Keratinocyte (primary cell): ENCODE measurements around the gene JSRP1. TPM values are rescaled to one million over a fixed set of nuclear protein-coding genes. Genes with fewer than 3 reads are reported as not detected.

Experiments used
- DNase-seq: peaks from one replicate; pipeline ENCODE4 v3.0.0-alpha.2; 2011; ENCODE audit warnings: low read depth, missing footprints, low spot score
- FAIRE-seq: peaks from 2 replicates; lab custom pipeline; 2011; peaks lifted over from hg19 to GRCh38; lab: Jason Lieb, UNC
- H2AFZ ChIP-seq: 2 replicates; pipeline ENCODE4 v1.6.0; 2012; ENCODE audit warnings: low read length, control low read depth, inconsistent platforms; ENCODE audit not compliant: control insufficient read depth
- H3K27ac ChIP-seq: 2 replicates; pipeline ENCODE4 v1.5.1; 2011; ENCODE audit warnings: low read length; ENCODE audit not compliant: control insufficient read depth, insufficient read depth
- H3K27me3 ChIP-seq: 3 replicates; pipeline ENCODE4 v1.6.0; 2011; ENCODE audit warnings: low read length; ENCODE audit not compliant: control insufficient read depth, insufficient read depth; ENCODE audit errors: extremely low read depth
- H3K36me3 ChIP-seq, 2 experiments: 2 replicates in 1 of 2; 3 replicates in 1 of 2; pipeline ENCODE4 v1.5.1; 2011; ENCODE audit warnings: low read length in 2 of 2, mild to moderate bottlenecking in 1 of 2; ENCODE audit not compliant: control insufficient read depth in 2 of 2, insufficient read depth in 2 of 2; ENCODE audit errors: extremely low read depth in 1 of 2
- H3K4me1 ChIP-seq: 3 replicates; pipeline ENCODE4 v1.5.1; 2011; ENCODE audit warnings: low read length; ENCODE audit not compliant: control insufficient read depth, insufficient read depth; ENCODE audit errors: extremely low read depth
- H3K4me2 ChIP-seq: 3 replicates; pipeline ENCODE4 v1.6.0; 2011; ENCODE audit warnings: low read depth, low read length; ENCODE audit not compliant: control insufficient read depth, insufficient read depth; ENCODE audit errors: extremely low read depth
- H3K4me3 ChIP-seq, 3 experiments: fragments of 200-600 bp in 1 of 3; sonication (generic) in 1 of 3; 2 replicates in 2 of 3; 3 replicates in 1 of 3; pipeline ENCODE4 v1.5.1; 2011 to 2016; ENCODE audit warnings: low read length in 3 of 3, mild to moderate bottlenecking in 3 of 3, control low read depth in 2 of 3, inconsistent platforms in 1 of 3, low read depth in 1 of 3, mixed read lengths in 1 of 3, mixed run types in 1 of 3, moderate library complexity in 1 of 3; ENCODE audit not compliant: control insufficient read depth in 2 of 3, insufficient read depth in 2 of 3; ENCODE audit errors: extremely low read depth in 1 of 3
- H3K79me2 ChIP-seq: 2 replicates; pipeline ENCODE4 v1.6.0; 2012; ENCODE audit warnings: low read length; ENCODE audit not compliant: control insufficient read depth, insufficient read depth
- H3K9ac ChIP-seq: 3 replicates; pipeline ENCODE4 v1.6.0; 2011; ENCODE audit warnings: low read length; ENCODE audit not compliant: control insufficient read depth, insufficient read depth; ENCODE audit errors: extremely low read depth
- H3K9me1 ChIP-seq: 3 replicates; pipeline ENCODE4 v1.6.0; 2011; ENCODE audit warnings: low read length; ENCODE audit not compliant: control insufficient read depth, insufficient read depth; ENCODE audit errors: extremely low read depth
- H3K9me3 ChIP-seq: 2 replicates; pipeline ENCODE4 v1.5.1; 2012; ENCODE audit warnings: low read depth, low read length; ENCODE audit not compliant: control insufficient read depth
- H4K20me1 ChIP-seq: 3 replicates; pipeline ENCODE4 v1.6.0; 2011; ENCODE audit warnings: low read length; ENCODE audit not compliant: control insufficient read depth, insufficient read depth; ENCODE audit errors: extremely low read depth
- EZH2 ChIP-seq: IDR thresholded peaks from one replicate; pipeline ENCODE4 v1.6.1; 2012; ENCODE audit warnings: inconsistent platforms, mild to moderate bottlenecking, low read length, moderate library complexity
- dilution Hi-C: fragments of 300-500 bp; cut with MboI; formaldehyde crosslinking; loops from one replicate; pipeline ENCODE4 v1.7.0; 2020; ENCODE audit warnings: low sequenced_read_pairs; ENCODE audit not compliant: extremely low pct_ligation_motif_present
- polyA plus RNA-seq, 5 experiments: library from polyadenylated mRNA; depleted of rRNA in 3 of 5; stranded (reverse) in 3 of 5; stranded (forward) in 1 of 5; unstranded in 1 of 5; fragments of >200 nt; gene quantifications; 1 replicate in 1 of 5; 2 replicates in 3 of 5; 3 replicates in 1 of 5; pipeline versions ENCODE4 v1.2.1 to v1.2.3, GENCODE V29; 2011 to 2012; ENCODE audit warnings: missing spikeins in 2 of 5, low read depth in 1 of 5, low replicate concordance in 1 of 5
- TF ChIP-seq, protein P1 (sequence below), 3 experiments: IDR thresholded peaks in 1 of 3; conservative IDR thresholded peaks in 1 of 3; optimal IDR thresholded peaks in 1 of 3; 2 replicates in 2 of 3; 3 replicates in 1 of 3; pipeline versions ENCODE3 to v1.5.1; 2011; ENCODE audit warnings: low read length in 3 of 3, mild to moderate bottlenecking in 3 of 3, moderate library complexity in 2 of 3, control low read depth in 1 of 3, inconsistent platforms in 1 of 3; ENCODE audit not compliant: insufficient read depth in 2 of 3; ENCODE audit errors: extremely low read depth in 1 of 3

JSRP1 gene
- polyA plus RNA-seq, 1 donor (not counting 4 experiments of a cell fraction or from before 2014, with no cell fraction given) = not detected

DNA sequence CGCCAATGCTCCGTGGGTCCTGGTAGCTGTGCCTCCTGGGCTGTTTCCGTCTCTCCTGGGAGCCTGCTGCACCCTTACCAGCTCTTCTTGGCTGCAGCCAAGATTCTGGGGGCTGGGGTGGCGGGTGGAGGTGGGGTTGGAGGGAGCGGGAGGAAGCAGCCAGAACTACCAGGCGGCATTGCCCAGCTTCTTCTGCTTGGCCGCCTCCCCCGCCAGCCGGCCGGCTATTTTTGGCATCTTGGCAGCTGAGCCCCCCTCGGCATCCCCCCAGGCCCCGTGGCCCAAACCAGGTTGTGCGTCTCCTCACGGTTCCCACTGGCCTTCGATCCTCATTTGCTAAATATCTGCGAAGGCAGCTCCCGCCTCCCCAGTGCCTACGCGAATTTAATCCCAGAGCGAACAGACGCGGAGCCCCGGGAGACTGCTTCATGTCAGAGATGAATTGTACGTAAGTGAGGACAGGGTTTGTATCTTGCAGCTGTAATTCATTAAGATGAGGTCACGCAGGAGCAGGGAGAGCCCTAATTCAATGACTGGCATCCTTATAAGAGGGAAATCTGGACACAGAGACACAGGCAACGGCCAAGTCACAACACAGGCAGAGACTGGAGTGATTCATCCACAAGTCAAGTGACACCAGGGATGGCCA, 38.6 kb upstream of the JSRP1 start:
- DNase-seq = no peak
- no peaks in the 10 kb centered on the region for H3K9me3 ChIP-seq
- dilution Hi-C loops = no loop called here
- H3K27me3 ChIP-seq = peaks cover 61% of the 10 kb centered on the region
- H3K4me1 ChIP-seq = no peaks in the 10 kb centered on the region
- no peaks in the 10 kb centered on the region for H3K79me2 ChIP-seq
- FAIRE-seq = no peak
- H3K9me1 ChIP-seq = no peaks in the 10 kb centered on the region
- no peak overlapping the region for H3K27ac ChIP-seq
- no peak overlapping the region for H3K4me3 ChIP-seq
- H2AFZ ChIP-seq = no peak overlapping the region
- no peak overlapping the region for H3K9ac ChIP-seq
- no peak for TF ChIP-seq EZH2
- TF ChIP-seq, protein P1, sequence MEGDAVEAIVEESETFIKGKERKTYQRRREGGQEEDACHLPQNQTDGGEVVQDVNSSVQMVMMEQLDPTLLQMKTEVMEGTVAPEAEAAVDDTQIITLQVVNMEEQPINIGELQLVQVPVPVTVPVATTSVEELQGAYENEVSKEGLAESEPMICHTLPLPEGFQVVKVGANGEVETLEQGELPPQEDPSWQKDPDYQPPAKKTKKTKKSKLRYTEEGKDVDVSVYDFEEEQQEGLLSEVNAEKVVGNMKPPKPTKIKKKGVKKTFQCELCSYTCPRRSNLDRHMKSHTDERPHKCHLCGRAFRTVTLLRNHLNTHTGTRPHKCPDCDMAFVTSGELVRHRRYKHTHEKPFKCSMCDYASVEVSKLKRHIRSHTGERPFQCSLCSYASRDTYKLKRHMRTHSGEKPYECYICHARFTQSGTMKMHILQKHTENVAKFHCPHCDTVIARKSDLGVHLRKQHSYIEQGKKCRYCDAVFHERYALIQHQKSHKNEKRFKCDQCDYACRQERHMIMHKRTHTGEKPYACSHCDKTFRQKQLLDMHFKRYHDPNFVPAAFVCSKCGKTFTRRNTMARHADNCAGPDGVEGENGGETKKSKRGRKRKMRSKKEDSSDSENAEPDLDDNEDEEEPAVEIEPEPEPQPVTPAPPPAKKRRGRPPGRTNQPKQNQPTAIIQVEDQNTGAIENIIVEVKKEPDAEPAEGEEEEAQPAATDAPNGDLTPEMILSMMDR (optimal IDR thresholded peaks at IDR 0.05 in 1 of 3, IDR thresholded peaks at IDR 0.05 in 1 of 3, conservative IDR thresholded peaks at IDR 0.05 in 1 of 3; ENCODE audit: extremely low read depth in 1 of 3, insufficient read depth in 2 of 3, low read length in 3 of 3) = no peak
- no peaks in the 10 kb centered on the region for H4K20me1 ChIP-seq
- no peak overlapping the region for H3K4me2 ChIP-seq
- H3K36me3 ChIP-seq = no peaks in the 10 kb centered on the region

DNA sequence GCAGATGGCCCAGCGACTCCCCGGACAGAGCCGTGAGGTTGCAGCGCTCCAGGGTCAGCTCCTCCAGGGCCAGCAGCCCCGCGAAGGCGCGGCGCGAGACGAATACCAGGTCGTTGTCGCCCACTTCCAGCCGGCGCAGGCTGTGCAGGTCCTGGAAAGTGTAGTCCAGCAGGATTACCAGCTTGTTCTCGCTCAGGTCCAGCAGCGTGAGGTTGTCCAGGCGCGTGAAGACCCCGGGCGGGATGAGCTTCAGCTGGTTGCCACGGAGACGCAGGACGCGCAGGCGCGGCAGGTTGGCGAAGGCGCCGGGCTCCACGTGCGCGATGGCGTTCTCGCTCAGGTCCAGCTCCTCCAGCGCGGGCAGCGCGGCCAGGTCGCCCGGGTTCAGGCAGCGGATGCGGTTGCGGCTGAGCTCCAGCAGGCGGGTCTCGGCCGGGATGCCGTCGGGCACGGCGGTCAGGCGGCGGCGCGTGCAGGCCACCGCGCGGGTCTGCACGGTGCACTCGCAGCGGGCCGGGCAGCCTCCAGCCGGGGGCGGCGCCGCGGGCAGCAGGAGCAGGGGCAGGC, 35.1 kb upstream of the JSRP1 start:
- no peaks in the 10 kb centered on the region for H4K20me1 ChIP-seq
- TF ChIP-seq, protein P1 (optimal IDR thresholded peaks at IDR 0.05 in 1 of 3, IDR thresholded peaks at IDR 0.05 in 1 of 3, conservative IDR thresholded peaks at IDR 0.05 in 1 of 3; ENCODE audit: extremely low read depth in 1 of 3, insufficient read depth in 2 of 3, low read length in 3 of 3) = no peak
- peak; percentile 77 for TF ChIP-seq EZH2
- no peak overlapping the region for H3K27ac ChIP-seq
- H3K4me1 ChIP-seq = no peaks in the 10 kb centered on the region
- H3K9me3 ChIP-seq = no peaks in the 10 kb centered on the region
- H3K9ac ChIP-seq = no peak overlapping the region
- peak overlapping the region; percentile 29 for H3K4me2 ChIP-seq
- H2AFZ ChIP-seq = no peak overlapping the region
- H3K36me3 ChIP-seq = no peaks in the 10 kb centered on the region
- DNase-seq (no peak), FAIRE-seq (no peak)
- dilution Hi-C loops = no loop called here
- no peaks in the 10 kb centered on the region for H3K9me1 ChIP-seq
- H3K79me2 ChIP-seq = no peaks in the 10 kb centered on the region
- H3K4me3 ChIP-seq = no peak overlapping the region
- H3K27me3 ChIP-seq = peaks cover 83% of the 10 kb centered on the region
